GM12878 (cell line): Measurements from ENCODE around the gene ZACN. TPM values are rescaled to one million over a fixed set of nuclear protein-coding genes. Genes with fewer than 3 reads are reported as not detected.

ENCODE experiments used
- ATAC-seq: fragments of 200-7000 bp; cut with Tn5 transposase; 3 replicates; pipeline ENCODE4 v1.9.1; 2020; ENCODE audit warnings: mild to moderate bottlenecking, moderate library complexity
- BruUV-seq: library from RNA; stranded (reverse); fragments of 400-500 nt; replicated peaks from 2 replicates; lab custom pipeline; 2021; lab: Mats Ljungman, UMichigan
- CTCF ChIA-PET: fragments of 300-600 bp; sonication (Branson Sonifier 250); formaldehyde crosslinking; extraction: SDS; loops from one replicate; lab custom pipeline; 2021; ENCODE audit warnings: inconsistent platforms; lab: Yijun Ruan, JAX
- POLR2A ChIA-PET: fragments of 350-600 bp; formaldehyde crosslinking; extraction: SDS; loops from one replicate; lab custom pipeline; 2021; ENCODE audit warnings: inconsistent platforms; lab: Charles Lee
- RAD21 ChIA-PET: fragments of 300-600 bp; sonication (Branson Sonifier 250); formaldehyde crosslinking; loops from one replicate; lab custom pipeline; 2023; ENCODE audit warnings: antibody characterized with exemption; ENCODE audit not compliant: unreplicated experiment; lab: Charles Lee
- SMC1A ChIA-PET: fragments of 300-600 bp; sonication (Branson Sonifier 250); formaldehyde crosslinking; loops from one replicate; lab custom pipeline; 2023; ENCODE audit not compliant: unreplicated experiment, uncharacterized antibody; lab: Charles Lee
- DNase-seq: peaks from one replicate; pipeline ENCODE4 v3.0.0-alpha.2; 2011; ENCODE audit warnings: low read depth, low spot score
- FAIRE-seq: peaks from 3 replicates; lab custom pipeline; 2011; peaks lifted over from hg19 to GRCh38; lab: Jason Lieb, UNC
- H2AFZ ChIP-seq: 2 replicates; pipeline ENCODE4 v1.6.0; 2011; ENCODE audit warnings: low read depth, low read length, control low read depth; ENCODE audit not compliant: control insufficient read depth
- H3K27ac ChIP-seq: 2 replicates; pipeline ENCODE4 v1.5.1; 2011; ENCODE audit warnings: control low read depth; ENCODE audit not compliant: control insufficient read depth, insufficient read depth
- H3K27me3 ChIP-seq, 2 experiments: replicated peaks in 1 of 2; 2 replicates each; pipeline versions ENCODE4 v1.6.0 to v1.6.1; 2011; ENCODE audit warnings: low read length in 1 of 2; ENCODE audit not compliant: control insufficient read depth in 2 of 2, insufficient read depth in 2 of 2
- H3K36me3 ChIP-seq, 2 experiments: 2 replicates each; pipeline ENCODE4 v1.5.1; 2011; ENCODE audit warnings: low read length in 1 of 2; ENCODE audit not compliant: control insufficient read depth in 2 of 2, insufficient read depth in 2 of 2
- H3K4me1 ChIP-seq: 2 replicates; pipeline ENCODE4 v1.6.1; 2011; ENCODE audit warnings: mild to moderate bottlenecking, low read length, moderate library complexity, mixed read lengths; ENCODE audit not compliant: control insufficient read depth, insufficient read depth
- H3K4me2 ChIP-seq: 2 replicates; pipeline ENCODE4 v1.6.0; 2011; ENCODE audit warnings: control low read depth; ENCODE audit not compliant: control insufficient read depth, insufficient read depth
- H3K4me3 ChIP-seq: fragments of 200-600 bp; sonication (generic); 2 replicates; pipeline ENCODE4 v1.5.1; 2016
- H3K79me2 ChIP-seq: 2 replicates; pipeline ENCODE4 v1.6.0; 2011; ENCODE audit warnings: low read length; ENCODE audit not compliant: control insufficient read depth, insufficient read depth
- H3K9ac ChIP-seq: 2 replicates; pipeline ENCODE4 v1.8.0; 2011; ENCODE audit warnings: low read length, control low read depth, mixed read lengths; ENCODE audit not compliant: control insufficient read depth, insufficient read depth
- H3K9me3 ChIP-seq: replicated peaks from 3 replicates; pipeline ENCODE4 v1.5.1; 2011; ENCODE audit warnings: mild to moderate bottlenecking, low read length; ENCODE audit not compliant: control insufficient read depth, insufficient read depth
- H4K20me1 ChIP-seq: 2 replicates; pipeline ENCODE4 v1.6.0; 2011; ENCODE audit not compliant: control insufficient read depth, insufficient read depth
- CTCF ChIP-seq, 3 experiments: IDR thresholded peaks in 2 of 3; conservative IDR thresholded peaks in 1 of 3; 2 replicates each; pipeline ENCODE4 v1.5.1; 2011; ENCODE audit warnings: low read depth in 3 of 3, low read length in 3 of 3, mild to moderate bottlenecking in 3 of 3, control low read depth in 2 of 3, moderate library complexity in 2 of 3, inconsistent platforms in 1 of 3, mixed read lengths in 1 of 3; ENCODE audit not compliant: control insufficient read depth in 2 of 3, insufficient read depth in 1 of 3; ENCODE audit errors: extremely low read depth in 1 of 3
- EP300 ChIP-seq, 2 experiments: fragments of 150-350 bp in 1 of 2; IDR thresholded peaks; 2 replicates each; pipeline ENCODE4 v1.6.1; 2011 to 2012; ENCODE audit warnings: low read depth in 2 of 2, low read length in 2 of 2, borderline replicate concordance in 1 of 2, improper control_type of control experiment in 1 of 2, inconsistent platforms in 1 of 2; ENCODE audit not compliant: control insufficient read depth in 1 of 2
- POLR2AphosphoS5 ChIP-seq: IDR thresholded peaks from 2 replicates; pipeline ENCODE4 v1.6.1; 2011; ENCODE audit warnings: mild to moderate bottlenecking, low read length, inconsistent platforms
- WGBS: methylation state at CpG from one replicate; pipeline ENCODE4 v1.1.6; 2016; ENCODE audit warnings: low lambda C conversion rate; ENCODE audit not compliant: insufficient replicate concordance, insufficient coverage; ENCODE audit errors: missing lambda C conversion rate; 5-methylcytosine and 5-hydroxymethylcytosine counted together
- in situ Hi-C: fragments of 300-500 bp; cut with MboI; formaldehyde crosslinking; loops from 9 replicates; pipeline ENCODE4 v1.14.3; 2018; ENCODE audit warnings: mixed read lengths
- intact Hi-C: fragments of 100-400 bp; cut with micrococcal nuclease; formaldehyde crosslinking; loops from one replicate; pipeline ENCODE4 v1.14.2; 2022; ENCODE audit not compliant: unreplicated experiment
- polyA plus RNA-seq, 11 experiments: library from polyadenylated mRNA; depleted of rRNA in 4 of 11; unstranded in 6 of 11; stranded (reverse) in 5 of 11; fragments of >200 nt; fragmentation: Nextera tagmentation in 4 of 11; fragmentation: Illumina TruSeq in 1 of 11; extraction: Ambion mirVana in 4 of 11; extraction: Trizol in 1 of 11; gene quantifications; 1 replicate in 1 of 11; 2 replicates in 10 of 11; pipeline versions ENCODE4 v1.2.1 to v1.2.3, GENCODE V29; 2011 to 2016; ENCODE audit warnings: inconsistent platforms in 2 of 11, missing spikeins in 2 of 11, low read depth in 1 of 11
- total RNA-seq, 4 experiments: library from RNA; depleted of rRNA in 3 of 4; stranded (reverse); fragments of >200 nt in 3 of 4; fragmentation: Illumina TruSeq in 1 of 4; extraction: Trizol in 1 of 4; gene quantifications; 2 replicates each; pipeline versions ENCODE4 v1.2.1 to v1.2.3, GENCODE V29; 2013 to 2021

ZACN gene
- total and polyA plus RNA-seq, 10 of the 15 experiments (the other 5 are each of a cell fraction or from before 2014, with no cell fraction given), result 0.06 to 11.3 (median 0.47) TPM; not detected in 2

- ChIA-PET POLR2A (no interaction called here), RAD21 (no interaction called here), CTCF (no interaction called here), SMC1A (no interaction called here)
- Histone ChIP-seq H3K79me2 (peaks cover 24% of the 10 kb centered on the region), H3K9me3 (no peaks in the 10 kb centered on the region), H3K4me1 (peaks cover under 1% of the 10 kb centered on the region; the same call in 1 of the 2 replicates), H3K27ac (no peak overlapping the region), H3K9ac (no peak overlapping the region), H3K36me3 (no peaks in the 10 kb centered on the region), H3K27me3 (peaks cover 7 to 26% of the 10 kb centered on the region in 2 experiments; a peak in 3 of 4 replicates), H2AFZ (no peak overlapping the region), H4K20me1 (no peaks in the 10 kb centered on the region), H3K4me2 (no peak overlapping the region), H3K4me3 (no peak overlapping the region)
- FAIRE-seq (no peak), ATAC-seq (no peak), DNase-seq (no peak)
- no TSS peak for BruUV-seq
- WGBS, result 40% methylated on average over 44 of the region's 48 CpGs
- in situ Hi-C loops (no loop called here), intact Hi-C loops (no loop called here)
- TF ChIP-seq CTCF (IDR thresholded peaks at IDR 0.05 in 2 of 3, conservative IDR thresholded peaks at IDR 0.05 in 1 of 3; ENCODE audit: control insufficient read depth in 2 of 3, extremely low read depth in 1 of 3, insufficient read depth in 1 of 3, low read depth in 3 of 3, low read length in 3 of 3) (0 out of 6 replicates have a peak, but pooled peaks of 1 of the 3 experiments have one; percentile 6), EP300 (IDR thresholded peaks at IDR 0.05; ENCODE audit: borderline replicate concordance in 1 of 2, control insufficient read depth in 1 of 2, low read depth in 2 of 2, low read length in 2 of 2) (no peak), POLR2AphosphoS5 (no peak)
These were observed 3.4 kb upstream of the ZACN start for GRCh38 chr17:76075364-76076145.
